SK-N-SH (cell line): ENCODE measurements around the gene DCP1B. TPM values are rescaled to one million over a fixed set of nuclear protein-coding genes. Genes with fewer than 3 reads are reported as not detected.

Source experiments
- CTCF ChIA-PET: fragments of 300-600, 350-600 bp; formaldehyde crosslinking; extraction: SDS; loops from one replicate; lab custom pipeline; 2021; lab: Yijun Ruan, JAX
- POLR2A ChIA-PET: fragments of 350-600 bp; sonication (Branson Sonifier 250); formaldehyde crosslinking; extraction: SDS; loops from one replicate; lab custom pipeline; 2020; ENCODE audit warnings: antibody characterized with exemption, inconsistent platforms; lab: Yijun Ruan, JAX
- DNase-seq: peaks from one replicate; pipeline ENCODE4 v3.0.0; 2012
- H2AFZ ChIP-seq: fragments of 200-600 bp; sonication (generic); 2 replicates; pipeline ENCODE4 v1.8.1; 2016; ENCODE audit warnings: antibody characterized with exemption, mild to moderate bottlenecking, low read depth
- H3F3A ChIP-seq: fragments of 200-600 bp; sonication (generic); replicated peaks from 2 replicates; pipeline ENCODE3; 2016; ENCODE audit warnings: antibody characterized with exemption, mild to moderate bottlenecking; ENCODE audit not compliant: insufficient read depth
- H3K27ac ChIP-seq, 2 experiments: fragments of 200-500 bp in 1 of 2; fragments of 200-600 bp in 1 of 2; sonication (Bioruptor generic) in 1 of 2; sonication (generic), shearing (Covaris generic) in 1 of 2; 2 replicates each; pipeline versions ENCODE4 v1.5.1 to v1.6.1; 2014 to 2016; ENCODE audit warnings: low read depth in 2 of 2, inconsistent platforms in 1 of 2, low read length in 1 of 2, mild to moderate bottlenecking in 1 of 2, mixed read lengths in 1 of 2
- H3K27me3 ChIP-seq: fragments of 200-600 bp; sonication (generic), shearing (Covaris generic); 2 replicates; pipeline ENCODE4 v1.6.1; 2016; ENCODE audit warnings: mixed run types; ENCODE audit not compliant: insufficient read depth
- H3K36me3 ChIP-seq, 2 experiments: fragments of 200-500 bp in 1 of 2; fragments of 200-600 bp in 1 of 2; sonication (Bioruptor generic) in 1 of 2; sonication (generic) in 1 of 2; replicated peaks in 1 of 2; 2 replicates each; pipeline versions ENCODE3 to v1.5.1; 2014 to 2016; ENCODE audit warnings: low read length in 1 of 2, mild to moderate bottlenecking in 1 of 2; ENCODE audit not compliant: insufficient read depth in 2 of 2, control insufficient read depth in 1 of 2
- H3K4me1 ChIP-seq, 2 experiments: fragments of 200-500 bp in 1 of 2; fragments of 200-600 bp in 1 of 2; sonication (Bioruptor generic) in 1 of 2; sonication (generic), shearing (Covaris generic) in 1 of 2; 2 replicates each; pipeline versions ENCODE4 v1.5.1 to v1.6.1; 2014 to 2016; ENCODE audit warnings: low read depth in 1 of 2, low read length in 1 of 2, mixed run types in 1 of 2; ENCODE audit not compliant: insufficient read depth in 2 of 2, control insufficient read depth in 1 of 2
- H3K4me2 ChIP-seq: fragments of 200-600 bp; sonication (generic), shearing (Covaris generic); 2 replicates; pipeline ENCODE4 v1.6.1; 2017; ENCODE audit warnings: mixed run types
- H3K4me3 ChIP-seq, 2 experiments: fragments of 200-500 bp in 1 of 2; fragments of 200-600 bp in 1 of 2; sonication (Bioruptor generic) in 1 of 2; sonication (generic), shearing (Covaris generic) in 1 of 2; 2 replicates each; pipeline versions ENCODE4 v1.5.1 to v1.8.1; 2014 to 2016; ENCODE audit warnings: low read depth in 2 of 2, inconsistent platforms in 1 of 2, low read length in 1 of 2, mild to moderate bottlenecking in 1 of 2, mixed read lengths in 1 of 2, moderate library complexity in 1 of 2
- H3K79me2 ChIP-seq: fragments of 200-600 bp; sonication (generic); 2 replicates; pipeline ENCODE4 v1.8.1; 2017; ENCODE audit warnings: mild to moderate bottlenecking; ENCODE audit not compliant: insufficient read depth
- H3K9ac ChIP-seq: fragments of 200-600 bp; sonication (generic); 2 replicates; pipeline ENCODE4 v1.6.1; 2017; ENCODE audit warnings: mixed run types
- H3K9me2 ChIP-seq: fragments of 200-600 bp; sonication (generic); 2 replicates; pipeline ENCODE4 v1.6.1; 2017; ENCODE audit warnings: mixed run types
- H3K9me3 ChIP-seq: fragments of 200-600 bp; sonication (generic); 2 replicates; pipeline ENCODE4 v1.6.1; 2017; ENCODE audit warnings: mixed run types, mild to moderate bottlenecking, moderate library complexity
- H4K20me1 ChIP-seq: fragments of 200-600 bp; sonication (generic); 2 replicates; pipeline ENCODE4 v1.6.1; 2017; ENCODE audit warnings: mild to moderate bottlenecking, mixed run types; ENCODE audit not compliant: insufficient read depth
- CHD2 ChIP-seq: fragments of 150-350 bp; IDR thresholded peaks from 2 replicates; pipeline ENCODE4 v1.6.1; 2018; ENCODE audit warnings: low read length; ENCODE audit not compliant: partially characterized antibody
- FOXJ3 ChIP-seq: sonication (generic); formaldehyde crosslinking; IDR thresholded peaks from 2 replicates; pipeline ENCODE4 v1.5.1; 2020; ENCODE audit warnings: mild to moderate bottlenecking, missing genetic modification reagents
- FOXM1 ChIP-seq: IDR thresholded peaks from 2 replicates; pipeline ENCODE4 v1.4.0; 2012; ENCODE audit warnings: low read depth, mild to moderate bottlenecking
- GABPA ChIP-seq: IDR thresholded peaks from 2 replicates; pipeline ENCODE4 v1.4.0; 2012; ENCODE audit warnings: low read depth, mild to moderate bottlenecking
- GATA2 ChIP-seq: sonication (generic); formaldehyde crosslinking; IDR thresholded peaks from 2 replicates; pipeline ENCODE4 v1.5.0; 2020; ENCODE audit warnings: mild to moderate bottlenecking, missing genetic modification reagents
- IRF3 ChIP-seq: fragments of 150-350 bp; IDR thresholded peaks from 2 replicates; pipeline ENCODE4 v1.6.1; 2016; ENCODE audit warnings: mild to moderate bottlenecking, low read depth, low read length
- MEF2A ChIP-seq: IDR thresholded peaks from 2 replicates; pipeline ENCODE4 v1.4.0; 2012; ENCODE audit warnings: low read depth, borderline replicate concordance
- MXI1 ChIP-seq: IDR thresholded peaks from 2 replicates; pipeline ENCODE4 v1.6.1; 2012; ENCODE audit warnings: mild to moderate bottlenecking, low read depth, low read length, improper control_type of control experiment
- NRF1 ChIP-seq: IDR thresholded peaks from 2 replicates; pipeline ENCODE4 v1.6.1; 2012; ENCODE audit warnings: low read depth, mild to moderate bottlenecking, low read length
- POLR2AphosphoS5 ChIP-seq: IDR thresholded peaks from 2 replicates; pipeline ENCODE4 v1.6.1; 2012; ENCODE audit warnings: low read depth, low read length
- RAD21 ChIP-seq: IDR thresholded peaks from 2 replicates; pipeline ENCODE4 v1.6.1; 2012; ENCODE audit warnings: mild to moderate bottlenecking, low read length
- RFX5 ChIP-seq: IDR thresholded peaks from 2 replicates; pipeline ENCODE4 v1.6.1; 2012; ENCODE audit warnings: mild to moderate bottlenecking, improper control_type of control experiment, low read length
- RXRA ChIP-seq: IDR thresholded peaks from 2 replicates; pipeline ENCODE4 v1.4.0; 2012; ENCODE audit warnings: low read depth, mild to moderate bottlenecking, borderline replicate concordance
- SIN3A ChIP-seq: IDR thresholded peaks from 2 replicates; pipeline ENCODE4 v1.6.1; 2012; ENCODE audit warnings: low read depth, mild to moderate bottlenecking, low read length, moderate library complexity, borderline replicate concordance
- SMC3 ChIP-seq: IDR thresholded peaks from 2 replicates; pipeline ENCODE4 v1.6.1; 2012; ENCODE audit warnings: low read depth, low read length, improper control_type of control experiment
- TEAD4 ChIP-seq: IDR thresholded peaks from 2 replicates; pipeline ENCODE4 v1.4.0; 2012; ENCODE audit warnings: mild to moderate bottlenecking, borderline replicate concordance; ENCODE audit not compliant: insufficient read depth
- USF2 ChIP-seq: fragments of 150-350 bp; IDR thresholded peaks from 2 replicates; pipeline ENCODE4 v1.6.1; 2017; ENCODE audit warnings: antibody characterized with exemption, low read length, low read depth, borderline replicate concordance
- WGBS: methylation state at CpG from one replicate; pipeline ENCODE4 v1.1.6; 2017; ENCODE audit warnings: low lambda C conversion rate; 5-methylcytosine and 5-hydroxymethylcytosine counted together
- polyA plus RNA-seq, 3 experiments: library from polyadenylated mRNA; depleted of rRNA; stranded (reverse); fragments of >200 nt; gene quantifications; 2 replicates each; pipeline ENCODE4 v1.2.3, GENCODE V29; 2012
- TF ChIP-seq, protein P1 (sequence below): IDR thresholded peaks from 2 replicates; pipeline ENCODE4 v1.4.0; 2012; ENCODE audit warnings: low read depth, borderline replicate concordance
- TF ChIP-seq, protein P2 (sequence below): IDR thresholded peaks from 2 replicates; pipeline ENCODE4 v1.6.1; 2012; ENCODE audit warnings: mild to moderate bottlenecking, low read depth, low read length, moderate library complexity

Gene DCP1B
- polyA plus RNA-seq, 1 of the 3 experiments (the other 2 are of a cell fraction), result 18.8 TPM

GRCh38 chr12:1956716-1957115 is 47.5 kb downstream of the DCP1B start:
- no peaks in the 10 kb centered on the region for H3K9me2 ChIP-seq
- no peak overlapping the region for H3K9ac ChIP-seq
- H3K36me3 ChIP-seq, result peaks cover 33 to 40% of the 10 kb centered on the region in 2 experiments
- no peaks in the 10 kb centered on the region for H3K9me3 ChIP-seq
- TF ChIP-seq NRF1 (no peak), USF2 (no peak), TEAD4 (no peak), RXRA (no peak), MEF2A (no peak), CHD2 (no peak), IRF3 (no peak), SMC3 (no peak), GATA2 (CRISPR knock-in tag) (no peak), RFX5 (no peak), FOXJ3 (no peak), GABPA (no peak), SIN3A (no peak), MXI1 (no peak), POLR2AphosphoS5 (no peak), RAD21 (no peak), FOXM1 (no peak)
- TF ChIP-seq, protein P1, sequence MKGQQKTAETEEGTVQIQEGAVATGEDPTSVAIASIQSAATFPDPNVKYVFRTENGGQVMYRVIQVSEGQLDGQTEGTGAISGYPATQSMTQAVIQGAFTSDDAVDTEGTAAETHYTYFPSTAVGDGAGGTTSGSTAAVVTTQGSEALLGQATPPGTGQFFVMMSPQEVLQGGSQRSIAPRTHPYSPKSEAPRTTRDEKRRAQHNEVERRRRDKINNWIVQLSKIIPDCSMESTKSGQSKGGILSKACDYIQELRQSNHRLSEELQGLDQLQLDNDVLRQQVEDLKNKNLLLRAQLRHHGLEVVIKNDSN, result no peak
- TF ChIP-seq, protein P2, sequence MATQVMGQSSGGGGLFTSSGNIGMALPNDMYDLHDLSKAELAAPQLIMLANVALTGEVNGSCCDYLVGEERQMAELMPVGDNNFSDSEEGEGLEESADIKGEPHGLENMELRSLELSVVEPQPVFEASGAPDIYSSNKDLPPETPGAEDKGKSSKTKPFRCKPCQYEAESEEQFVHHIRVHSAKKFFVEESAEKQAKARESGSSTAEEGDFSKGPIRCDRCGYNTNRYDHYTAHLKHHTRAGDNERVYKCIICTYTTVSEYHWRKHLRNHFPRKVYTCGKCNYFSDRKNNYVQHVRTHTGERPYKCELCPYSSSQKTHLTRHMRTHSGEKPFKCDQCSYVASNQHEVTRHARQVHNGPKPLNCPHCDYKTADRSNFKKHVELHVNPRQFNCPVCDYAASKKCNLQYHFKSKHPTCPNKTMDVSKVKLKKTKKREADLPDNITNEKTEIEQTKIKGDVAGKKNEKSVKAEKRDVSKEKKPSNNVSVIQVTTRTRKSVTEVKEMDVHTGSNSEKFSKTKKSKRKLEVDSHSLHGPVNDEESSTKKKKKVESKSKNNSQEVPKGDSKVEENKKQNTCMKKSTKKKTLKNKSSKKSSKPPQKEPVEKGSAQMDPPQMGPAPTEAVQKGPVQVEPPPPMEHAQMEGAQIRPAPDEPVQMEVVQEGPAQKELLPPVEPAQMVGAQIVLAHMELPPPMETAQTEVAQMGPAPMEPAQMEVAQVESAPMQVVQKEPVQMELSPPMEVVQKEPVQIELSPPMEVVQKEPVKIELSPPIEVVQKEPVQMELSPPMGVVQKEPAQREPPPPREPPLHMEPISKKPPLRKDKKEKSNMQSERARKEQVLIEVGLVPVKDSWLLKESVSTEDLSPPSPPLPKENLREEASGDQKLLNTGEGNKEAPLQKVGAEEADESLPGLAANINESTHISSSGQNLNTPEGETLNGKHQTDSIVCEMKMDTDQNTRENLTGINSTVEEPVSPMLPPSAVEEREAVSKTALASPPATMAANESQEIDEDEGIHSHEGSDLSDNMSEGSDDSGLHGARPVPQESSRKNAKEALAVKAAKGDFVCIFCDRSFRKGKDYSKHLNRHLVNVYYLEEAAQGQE, result no peak
- ChIA-PET POLR2A (no interaction called here), CTCF (interaction anchor here (1.6 to 2.1 kb wide), 3 partner anchors 17 to 304 kb away, joined by 3 to 10 read pairs (median 5); no protein-coding TSS in a partner anchor)
- H3F3A ChIP-seq, result no peaks in the 10 kb centered on the region
- H4K20me1 ChIP-seq, result no peaks in the 10 kb centered on the region
- no peak overlapping the region for H3K27ac ChIP-seq
- no peak overlapping the region for H3K4me2 ChIP-seq
- no peaks in the 10 kb centered on the region for H3K79me2 ChIP-seq
- H3K27me3 ChIP-seq, result no peaks in the 10 kb centered on the region
- H3K4me3 ChIP-seq, result no peak overlapping the region
- WGBS, result 100% methylated on average over 3 of the region's 3 CpGs
- H2AFZ ChIP-seq, result no peak overlapping the region
- no peaks in the 10 kb centered on the region for H3K4me1 ChIP-seq
- DNase-seq, result no peak
